IMR-90 (cell line): ENCODE results near the gene ZNF862. TPM values are rescaled to one million over a fixed set of nuclear protein-coding genes. Genes with fewer than 3 reads are reported as not detected.

Experiments used
- ATAC-seq: fragments of 200-7000 bp; cut with Tn5 transposase; 2 replicates; pipeline ENCODE4 v1.9.1; 2020; ENCODE audit warnings: low read depth, mild to moderate bottlenecking, moderate library complexity
- BruUV-seq: library from RNA; stranded (reverse); fragments of 400-500 nt; replicated peaks from 2 replicates; lab custom pipeline; 2021; lab: Mats Ljungman, UMichigan
- CTCF ChIA-PET: fragments of 300-600 bp; formaldehyde crosslinking; extraction: SDS; loops from one replicate; lab custom pipeline; 2021; ENCODE audit warnings: antibody characterized with exemption; lab: Yijun Ruan, JAX
- POLR2A ChIA-PET: fragments of 300-600 bp; sonication (Branson Sonifier 250); formaldehyde crosslinking; loops from one replicate; lab custom pipeline; 2022; ENCODE audit warnings: antibody characterized with exemption; ENCODE audit not compliant: unreplicated experiment; lab: Charles Lee
- DNase-seq: peaks from one replicate; pipeline ENCODE4 v3.0.0; 2013
- H2AFZ ChIP-seq: replicated peaks from 2 replicates; pipeline ENCODE3; 2013; ENCODE audit warnings: low read length, mild to moderate bottlenecking; ENCODE audit not compliant: poor library complexity
- H2AK5ac ChIP-seq: 2 replicates; pipeline ENCODE4 v1.6.1; 2013; ENCODE audit warnings: low read depth, low read length, inconsistent platforms
- H2AK9ac ChIP-seq: replicated peaks from 2 replicates; pipeline ENCODE3; 2013; ENCODE audit warnings: mild to moderate bottlenecking, low read depth, low read length, moderate library complexity; ENCODE audit not compliant: poor library complexity
- H2BK120ac ChIP-seq: 2 replicates; pipeline ENCODE4 v1.6.1; 2013; ENCODE audit warnings: low read depth, low read length, inconsistent platforms
- H2BK15ac ChIP-seq: 3 replicates; pipeline ENCODE4 v1.6.1; 2013; ENCODE audit warnings: low read depth, low read length, inconsistent platforms
- H2BK20ac ChIP-seq: 2 replicates; pipeline ENCODE4 v1.6.1; 2013; ENCODE audit warnings: low read depth, mild to moderate bottlenecking, inconsistent platforms, low read length, moderate library complexity
- H2BK5ac ChIP-seq: 2 replicates; pipeline ENCODE4 v1.6.1; 2013; ENCODE audit warnings: mild to moderate bottlenecking, low read depth, low read length, inconsistent platforms; ENCODE audit not compliant: poor library complexity, severe bottlenecking
- H3K14ac ChIP-seq: replicated peaks from 2 replicates; pipeline ENCODE4 v1.6.1; 2013; ENCODE audit warnings: low read depth, low read length, inconsistent platforms
- H3K18ac ChIP-seq: 2 replicates; pipeline ENCODE4 v1.6.1; 2013; ENCODE audit warnings: low read depth, low read length, control low read depth
- H3K23ac ChIP-seq: 2 replicates; pipeline ENCODE4 v1.6.1; 2013; ENCODE audit warnings: low read depth, low read length, inconsistent platforms
- H3K27ac ChIP-seq: 2 replicates; pipeline ENCODE4 v1.5.1; 2013; ENCODE audit warnings: mild to moderate bottlenecking, control low read depth, low read length; ENCODE audit not compliant: insufficient read depth
- H3K27me3 ChIP-seq: 2 replicates; pipeline ENCODE4 v1.6.1; 2013; ENCODE audit warnings: low read length; ENCODE audit not compliant: control insufficient read depth, insufficient read depth
- H3K36me3 ChIP-seq: 2 replicates; pipeline ENCODE4 v1.6.1; 2013; ENCODE audit warnings: low read length, mixed read lengths; ENCODE audit not compliant: control insufficient read depth, insufficient read depth
- H3K4ac ChIP-seq: 2 replicates; pipeline ENCODE4 v1.6.1; 2013; ENCODE audit warnings: low read depth, low read length, inconsistent platforms
- H3K4me1 ChIP-seq: 2 replicates; pipeline ENCODE4 v1.6.1; 2013; ENCODE audit warnings: low read length, mixed read lengths; ENCODE audit not compliant: control insufficient read depth, insufficient read depth
- H3K4me2 ChIP-seq: 2 replicates; pipeline ENCODE4 v1.6.1; 2013; ENCODE audit warnings: low read depth, mild to moderate bottlenecking, control low read depth, low read length, moderate library complexity
- H3K4me3 ChIP-seq: 2 replicates; pipeline ENCODE4 v1.5.1; 2013; ENCODE audit warnings: low read depth, mild to moderate bottlenecking, control low read depth, low read length, moderate library complexity; ENCODE audit not compliant: insufficient read depth
- H3K56ac ChIP-seq: 2 replicates; pipeline ENCODE4 v1.6.1; 2013; ENCODE audit warnings: low read length, inconsistent platforms; ENCODE audit not compliant: insufficient read depth; ENCODE audit errors: extremely low read depth
- H3K79me1 ChIP-seq, 2 experiments: 2 replicates each; pipeline ENCODE4 v1.6.1; 2013; ENCODE audit warnings: low read length in 2 of 2, inconsistent platforms in 1 of 2, low read depth in 1 of 2
- H3K9ac ChIP-seq: 2 replicates; pipeline ENCODE4 v1.6.1; 2013; ENCODE audit warnings: low read depth, low read length, control low read depth
- H3K9me1 ChIP-seq: 2 replicates; pipeline ENCODE4 v1.6.1; 2013; ENCODE audit warnings: low read length, inconsistent platforms; ENCODE audit not compliant: insufficient read depth
- H3K9me3 ChIP-seq: 2 replicates; pipeline ENCODE4 v1.6.1; 2013; ENCODE audit warnings: low read length; ENCODE audit not compliant: control insufficient read depth, insufficient read depth
- H4K20me1 ChIP-seq: 2 replicates; pipeline ENCODE4 v1.6.1; 2013; ENCODE audit warnings: low read length, inconsistent platforms; ENCODE audit not compliant: insufficient read depth
- H4K5ac ChIP-seq: 2 replicates; pipeline ENCODE4 v1.6.1; 2013; ENCODE audit warnings: mild to moderate bottlenecking, low read depth, low read length, control low read depth
- H4K8ac ChIP-seq, 2 experiments: 2 replicates each; pipeline ENCODE4 v1.6.1; 2013; ENCODE audit warnings: low read depth in 2 of 2, low read length in 2 of 2, control low read depth in 1 of 2, inconsistent platforms in 1 of 2
- H4K91ac ChIP-seq: 2 replicates; pipeline ENCODE4 v1.6.1; 2013; ENCODE audit warnings: low read depth, low read length, inconsistent platforms; ENCODE audit not compliant: insufficient read depth
- BHLHE40 ChIP-seq: fragments of 150-350 bp; IDR thresholded peaks from 2 replicates; pipeline ENCODE4 v1.6.1; 2016; ENCODE audit warnings: mild to moderate bottlenecking, low read depth, low read length
- CEBPB ChIP-seq: IDR thresholded peaks from 2 replicates; pipeline ENCODE4 v1.6.1; 2012; ENCODE audit warnings: low read depth, low read length, improper control_type of control experiment
- CHD1 ChIP-seq: IDR thresholded peaks from 2 replicates; pipeline ENCODE4 v1.6.1; 2012; ENCODE audit warnings: low read depth, low read length, improper control_type of control experiment
- CTCF ChIP-seq: conservative IDR thresholded peaks from 2 replicates; pipeline ENCODE4 v1.5.1; 2012; ENCODE audit warnings: mild to moderate bottlenecking, low read depth, low read length, improper control_type of control experiment
- FOS ChIP-seq: fragments of 150-350 bp; IDR thresholded peaks from 2 replicates; pipeline ENCODE4 v1.6.1; 2016; ENCODE audit warnings: low read depth, low read length
- MAFK ChIP-seq: IDR thresholded peaks from 2 replicates; pipeline ENCODE4 v1.6.1; 2012; ENCODE audit warnings: low read depth, low read length, improper control_type of control experiment
- MAZ ChIP-seq: IDR thresholded peaks from 2 replicates; pipeline ENCODE4 v1.6.1; 2012; ENCODE audit warnings: low read depth, mild to moderate bottlenecking, low read length, improper control_type of control experiment, moderate library complexity, borderline replicate concordance
- MXI1 ChIP-seq: IDR thresholded peaks from 2 replicates; pipeline ENCODE4 v1.6.1; 2012; ENCODE audit warnings: low read depth, mild to moderate bottlenecking, low read length, moderate library complexity, borderline replicate concordance
- NFE2L2 ChIP-seq: fragments of 150-350 bp; IDR thresholded peaks from 2 replicates; pipeline ENCODE4 v1.6.1; 2016; ENCODE audit warnings: low read depth, mild to moderate bottlenecking, low read length
- POLR2A ChIP-seq: IDR thresholded peaks from 2 replicates; pipeline ENCODE4 v1.6.1; 2012; ENCODE audit warnings: mild to moderate bottlenecking, low read depth, low read length
- RAD21 ChIP-seq: IDR thresholded peaks from 2 replicates; pipeline ENCODE4 v1.6.1; 2012; ENCODE audit warnings: low read length, improper control_type of control experiment
- RCOR1 ChIP-seq: IDR thresholded peaks from 2 replicates; pipeline ENCODE4 v1.6.1; 2012; ENCODE audit warnings: mild to moderate bottlenecking, low read length, improper control_type of control experiment; ENCODE audit not compliant: insufficient replicate concordance
- RFX5 ChIP-seq: IDR thresholded peaks from 2 replicates; pipeline ENCODE4 v1.8.0; 2012; ENCODE audit warnings: low read depth, mild to moderate bottlenecking, low read length, moderate library complexity
- SMC3 ChIP-seq: fragments of 150-350 bp; IDR thresholded peaks from 2 replicates; pipeline ENCODE4 v1.6.1; 2016; ENCODE audit warnings: low read depth, mild to moderate bottlenecking, antibody characterized with exemption, low read length, moderate library complexity
- USF2 ChIP-seq: fragments of 150-350 bp; IDR thresholded peaks from 2 replicates; pipeline ENCODE4 v1.6.1; 2017; ENCODE audit warnings: mild to moderate bottlenecking, antibody characterized with exemption, low read length, low read depth
- WGBS, 2 experiments: methylation state at CpG; one replicate each; pipeline versions ENCODE4 v1.1.5 to v1.1.7; 2013; ENCODE audit warnings: missing lambda C conversion rate in 2 of 2; ENCODE audit not compliant: insufficient read length in 1 of 2; ENCODE audit errors: extremely low coverage in 2 of 2; 5-methylcytosine and 5-hydroxymethylcytosine counted together
- dilution Hi-C: fragments of 300-500 bp; cut with HindIII; formaldehyde crosslinking; loops from one replicate; pipeline ENCODE4 v1.14.3; 2018; ENCODE audit warnings: low sequenced_read_pairs; ENCODE audit not compliant: unreplicated experiment
- in situ Hi-C: fragments of 300-500 bp; cut with MboI; formaldehyde crosslinking; loops from 3 replicates; pipeline ENCODE4 v1.14.3; 2019; ENCODE audit warnings: low sequenced_read_pairs, inconsistent platforms, mixed read lengths
- intact Hi-C: fragments of 100-400 bp; cut with micrococcal nuclease; formaldehyde crosslinking; loops from 2 replicates; pipeline ENCODE4 v1.10.0; 2022
- polyA plus RNA-seq, 3 experiments: library from polyadenylated mRNA; depleted of rRNA; stranded (reverse); fragments of >200 nt; gene quantifications; 2 replicates each; pipeline ENCODE4 v1.2.3, GENCODE V29; 2012; ENCODE audit warnings: low replicate concordance in 1 of 3
- total RNA-seq: library from RNA; depleted of rRNA; stranded (reverse); fragments of >200 nt; gene quantifications from 2 replicates; pipeline ENCODE4 v1.2.3, GENCODE V29; 2012

The ZNF862 gene
- total and polyA plus RNA-seq, 2 of the 4 experiments (the other 2 are of a cell fraction), result 5.9 to 10.8 TPM

GRCh38 chr7:149879271-149879743 is 41.1 kb downstream of the ZNF862 start:
- H3K27ac ChIP-seq, result no peak overlapping the region
- in situ Hi-C loops (no loop called here), dilution Hi-C loops (no loop called here)

More at GRCh38 chr7:149879271-149879743, 41.1 kb downstream of the ZNF862 start:
- 69% methylated on average over 5 of the region's 14 CpGs; no CpG with 5 or more reads in 1 of the 2 experiments for WGBS, 2 experiments
- H3K14ac ChIP-seq, result no peak overlapping the region
- H3K36me3 ChIP-seq, result no peaks in the 10 kb centered on the region
- no peak overlapping the region for H2BK120ac ChIP-seq
- no peak overlapping the region for H2BK20ac ChIP-seq
- H2AFZ ChIP-seq, result no peak overlapping the region
- H3K9me1 ChIP-seq, result no peaks in the 10 kb centered on the region
- H3K9ac ChIP-seq, result no peak overlapping the region
- ChIA-PET POLR2A (no interaction called here), CTCF (no interaction called here)
- H4K91ac ChIP-seq, result no peak overlapping the region
- H2AK5ac ChIP-seq, result no peak overlapping the region
- no TSS peak for BruUV-seq
- DNase-seq, result no peak
- intact Hi-C loops, result no loop called here
- no peak overlapping the region for H2BK15ac ChIP-seq
- no peak for TF ChIP-seq CHD1
- no peak for TF ChIP-seq RFX5
- no peak for TF ChIP-seq BHLHE40
- no peak for TF ChIP-seq CTCF
- no peak for TF ChIP-seq CEBPB
- TF ChIP-seq RCOR1, result no peak
- no peak for TF ChIP-seq RAD21
- no peak for TF ChIP-seq MXI1
- no peak for TF ChIP-seq POLR2A
- TF ChIP-seq NFE2L2, result no peak
- no peak for TF ChIP-seq MAZ
- TF ChIP-seq SMC3, result no peak
- no peak for TF ChIP-seq USF2
- no peak for TF ChIP-seq MAFK
- TF ChIP-seq FOS, result no peak
- no peak overlapping the region for H3K4ac ChIP-seq
- H2AK9ac ChIP-seq, result no peak overlapping the region
- no peaks in the 10 kb centered on the region for H3K9me3 ChIP-seq
- H3K56ac ChIP-seq, result no peak overlapping the region
- ATAC-seq, result no peak
- H3K27me3 ChIP-seq, result no peaks in the 10 kb centered on the region
- H3K4me3 ChIP-seq, result no peak overlapping the region
- H4K8ac ChIP-seq, result no peak overlapping the region
- H3K18ac ChIP-seq, result no peak overlapping the region
- no peak overlapping the region for H4K5ac ChIP-seq
- no peak overlapping the region for H2BK5ac ChIP-seq
- no peak overlapping the region for H3K23ac ChIP-seq
- H3K4me2 ChIP-seq, result no peak overlapping the region
- H3K79me1 ChIP-seq, result no peaks in the 10 kb centered on the region
- H3K4me1 ChIP-seq, result no peaks in the 10 kb centered on the region; the same call in 1 of the 2 replicates
- no peaks in the 10 kb centered on the region for H4K20me1 ChIP-seq
